Testis (tissue), 2 donors: ENCODE measurements around the gene MCUR1.
"Not testable (repeated sequence)": the region's sequence is repeated elsewhere in the genome, so short reads cannot be mapped to it uniquely, and the experiment has no call there.

Experiments
- POLR2A ChIP-seq: fragments of 450-650 bp; IDR thresholded peaks from one replicate; pipeline ENCODE4 v1.6.1; 2017; ENCODE audit warnings: antibody characterized with exemption, mild to moderate bottlenecking, moderate library complexity
- TF ChIP-seq, protein P1 (sequence below), 3 experiments: fragments of 450-650 bp in 2 of 3; fragments of 200-600 bp in 1 of 3; sonication (generic) in 1 of 3; IDR thresholded peaks; one replicate each; pipeline ENCODE4 v1.5.1; 2016 to 2019; ENCODE audit warnings: antibody characterized with exemption in 3 of 3, mild to moderate bottlenecking in 2 of 3, moderate library complexity in 1 of 3

DNA sequence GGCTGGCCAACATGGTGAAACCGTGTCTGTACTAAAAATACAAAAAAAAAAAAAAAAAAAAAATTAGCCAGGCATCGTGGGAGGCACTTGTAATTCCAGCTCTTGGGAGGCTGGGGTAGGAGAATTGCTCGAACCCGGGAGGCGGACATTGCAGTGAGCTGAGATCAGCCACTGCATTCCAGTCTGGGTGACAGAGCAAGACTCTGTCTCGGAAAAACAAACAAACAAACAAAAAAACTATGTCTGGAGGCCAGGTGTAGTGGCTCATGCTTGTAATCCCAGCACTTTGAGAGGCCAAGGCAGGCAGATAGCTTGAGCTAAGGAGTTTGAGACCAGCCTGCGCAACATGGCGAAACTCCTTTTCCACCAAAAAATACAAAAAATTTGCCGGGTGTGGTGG, 38.9 kb downstream of the MCUR1 start:
- TF ChIP-seq, protein P1, sequence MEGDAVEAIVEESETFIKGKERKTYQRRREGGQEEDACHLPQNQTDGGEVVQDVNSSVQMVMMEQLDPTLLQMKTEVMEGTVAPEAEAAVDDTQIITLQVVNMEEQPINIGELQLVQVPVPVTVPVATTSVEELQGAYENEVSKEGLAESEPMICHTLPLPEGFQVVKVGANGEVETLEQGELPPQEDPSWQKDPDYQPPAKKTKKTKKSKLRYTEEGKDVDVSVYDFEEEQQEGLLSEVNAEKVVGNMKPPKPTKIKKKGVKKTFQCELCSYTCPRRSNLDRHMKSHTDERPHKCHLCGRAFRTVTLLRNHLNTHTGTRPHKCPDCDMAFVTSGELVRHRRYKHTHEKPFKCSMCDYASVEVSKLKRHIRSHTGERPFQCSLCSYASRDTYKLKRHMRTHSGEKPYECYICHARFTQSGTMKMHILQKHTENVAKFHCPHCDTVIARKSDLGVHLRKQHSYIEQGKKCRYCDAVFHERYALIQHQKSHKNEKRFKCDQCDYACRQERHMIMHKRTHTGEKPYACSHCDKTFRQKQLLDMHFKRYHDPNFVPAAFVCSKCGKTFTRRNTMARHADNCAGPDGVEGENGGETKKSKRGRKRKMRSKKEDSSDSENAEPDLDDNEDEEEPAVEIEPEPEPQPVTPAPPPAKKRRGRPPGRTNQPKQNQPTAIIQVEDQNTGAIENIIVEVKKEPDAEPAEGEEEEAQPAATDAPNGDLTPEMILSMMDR (IDR thresholded peaks at IDR 0.05): not testable (repeated sequence)
- not testable (repeated sequence) for TF ChIP-seq POLR2A
